Nucleus accumbens (tissue), 56 donors: ENCODE results near the gene UBE2Q1.
A peak's percentile ranks its signal among the peaks of the same experiment; 100 is the strongest.

ENCODE experiments used
- DNase-seq, 56 donors: peaks; one replicate each; lab custom pipeline; 2025; lab: John Stamatoyannopoulos, UW

The UBE2Q1 gene

GRCh38 chr1:154557939-154558719 is at the start of gene UBE2Q1:
Gene UBE2Q1 (minus strand): TSS chr1:154558662. CDS start chr1:154558553, 109 bp downstream.
- peak in 16 of 56 donors; percentile 22 to 65 (median 50) for DNase-seq

GRCh38 chr1:154607609-154608396 is 49.3 kb upstream of the UBE2Q1 start, which contains the start of gene ADAR:
Gene ADAR (minus strand): TSS chr1:154608186. CDS start chr1:154608006, 180 bp downstream.
- DNase-seq = peak in 53 of 56 donors; percentile 19 to 88 (median 65)

- DNase-seq = peak in 1 of 56 donors; percentile 8
Measured at GRCh38 chr1:154607106-154607608, 48.7 kb upstream of the UBE2Q1 start.

GRCh38 chr1:154605534-154605933 is 47.1 kb upstream of the UBE2Q1 start:
- DNase-seq = no peak

GRCh38 chr1:154603317-154603716 is 44.9 kb upstream of the UBE2Q1 start:
- DNase-seq = no peak

- peak in 18 of 56 donors; percentile 9 to 70 (median 32) for DNase-seq
Measured at GRCh38 chr1:154599658-154600057, 41.2 kb upstream of the UBE2Q1 start.

GRCh38 chr1:154598871-154599635 is 40.6 kb upstream of the UBE2Q1 start:
- peak in 4 of 56 donors; percentile 16 to 31 (median 22) for DNase-seq

- DNase-seq = no peak
Measured at GRCh38 chr1:154595621-154596020, 37.2 kb upstream of the UBE2Q1 start.

- no peak for DNase-seq
Measured at GRCh38 chr1:154594811-154595210, 36.3 kb upstream of the UBE2Q1 start.

- no peak for DNase-seq
Measured at GRCh38 chr1:154593390-154593789, 34.9 kb upstream of the UBE2Q1 start.

- no peak for DNase-seq
Measured at GRCh38 chr1:154591206-154591605, 32.7 kb upstream of the UBE2Q1 start.

- no peak for DNase-seq
Measured at GRCh38 chr1:154590756-154591155, 32.3 kb upstream of the UBE2Q1 start.

GRCh38 chr1:154589780-154590179 is 31.3 kb upstream of the UBE2Q1 start:
- no peak for DNase-seq

GRCh38 chr1:154586641-154587040 is 28.2 kb upstream of the UBE2Q1 start:
- DNase-seq = no peak

- DNase-seq = no peak
Measured at GRCh38 chr1:154586231-154586630, 27.8 kb upstream of the UBE2Q1 start.

- DNase-seq = no peak
Measured at GRCh38 chr1:154584267-154584994, 26.0 kb upstream of the UBE2Q1 start.

- DNase-seq = no peak
Measured at GRCh38 chr1:154583773-154584172, 25.3 kb upstream of the UBE2Q1 start.

GRCh38 chr1:154582885-154583284 is 24.4 kb upstream of the UBE2Q1 start:
- no peak for DNase-seq

- no peak for DNase-seq
Measured at GRCh38 chr1:154581766-154582165, 23.3 kb upstream of the UBE2Q1 start.

GRCh38 chr1:154579374-154579773 is 20.9 kb upstream of the UBE2Q1 start:
- no peak for DNase-seq
